ENCODE results near the gene GALNT10.
"Not testable (repeated sequence)": the region's sequence is repeated elsewhere in the genome, so short reads cannot be mapped to it uniquely, and the experiment has no call there.

The GALNT10 gene

GRCh38 chr5:154358516-154359220, 168.1 kb downstream of the GALNT10 start:
- Histone ChIP-seq H3K4me3 (no peak overlapping the region), H3K27ac (peak overlapping the region; percentile 14 to 58)
- TF ChIP-seq CTCF (IDR thresholded peaks at IDR 0.05): no peak
- no peak for DNase-seq (ENCODE audit: low spot score)

GRCh38 chr5:154359221-154359573, 168.7 kb downstream of the GALNT10 start:
- peak overlapping the region; percentile 14 to 58 for H3K27ac ChIP-seq
- no peak for TF ChIP-seq CTCF (IDR thresholded peaks at IDR 0.05)

GRCh38 chr5:154360241-154360640, 169.7 kb downstream of the GALNT10 start:
- DNase-seq (ENCODE audit: low spot score); H3K4me3 ChIP-seq; H3K27ac ChIP-seq: not testable (repeated sequence)

More at GRCh38 chr5:154359221-154359573, 168.7 kb downstream of the GALNT10 start:
- H3K4me3 ChIP-seq: no peak overlapping the region
- DNase-seq (ENCODE audit: low spot score): no peak

GRCh38 chr5:154363411-154363810, 172.9 kb downstream of the GALNT10 start:
- H3K4me3 ChIP-seq: no peak overlapping the region
- no peak overlapping the region for H3K27ac ChIP-seq
- no peak for DNase-seq (ENCODE audit: low spot score)
- no peak for TF ChIP-seq CTCF (IDR thresholded peaks at IDR 0.05)

GRCh38 chr5:154364771-154365170, 174.2 kb downstream of the GALNT10 start:
- Histone ChIP-seq H3K4me3 (no peak overlapping the region), H3K27ac (peak overlapping the region in 1 of 2 donors; percentile 14)
- no peak for DNase-seq (ENCODE audit: low spot score)
- TF ChIP-seq CTCF (IDR thresholded peaks at IDR 0.05): no peak

GRCh38 chr5:154365823-154366222, 175.3 kb downstream of the GALNT10 start:
- TF ChIP-seq CTCF (IDR thresholded peaks at IDR 0.05): no peak
- Histone ChIP-seq H3K4me3 (no peak overlapping the region), H3K27ac (peak overlapping the region in 1 of 2 donors; percentile 65)
- no peak for DNase-seq (ENCODE audit: low spot score)

- DNase-seq (ENCODE audit: low spot score): no peak
- peak overlapping the region; percentile 71 to 87 for H3K27ac ChIP-seq
- no peak overlapping the region for H3K4me3 ChIP-seq
- TF ChIP-seq CTCF (IDR thresholded peaks at IDR 0.05): no peak
Observed at GRCh38 chr5:154366353-154366752, 175.8 kb downstream of the GALNT10 start.
